GM12878 (cell line): ENCODE results near the gene TLCD5. TPM values are rescaled to one million over a fixed set of nuclear protein-coding genes. Genes with fewer than 3 reads are reported as not detected.

Source experiments
- EGR1 ChIP-seq, 2 experiments: IDR thresholded peaks; 1 replicate in 1 of 2; 2 replicates in 1 of 2; pipeline ENCODE4 v1.6.1; 2011 to 2012; ENCODE audit warnings: low read depth in 2 of 2, low read length in 2 of 2, borderline replicate concordance in 1 of 2, mild to moderate bottlenecking in 1 of 2, moderate library complexity in 1 of 2
- KDM1A ChIP-seq: fragments of 200-600 bp; sonication (generic); IDR thresholded peaks from 2 replicates; pipeline ENCODE4 v1.6.1; 2016; ENCODE audit warnings: borderline replicate concordance
- SMAD5 ChIP-seq: IDR thresholded peaks from 2 replicates; pipeline ENCODE4 v1.6.1; 2016; ENCODE audit warnings: antibody characterized with exemption, low read depth
- STAT3 ChIP-seq: IDR thresholded peaks from 2 replicates; pipeline ENCODE4 v1.6.1; 2011; ENCODE audit warnings: low read depth, low read length, improper control_type of control experiment
- YBX1 ChIP-seq: fragments of 450-650 bp; IDR thresholded peaks from 2 replicates; pipeline ENCODE4 v1.6.1; 2016; ENCODE audit warnings: antibody characterized with exemption
- ZNF274 ChIP-seq: IDR thresholded peaks from one replicate; pipeline ENCODE4 v1.8.0; 2011; ENCODE audit not compliant: insufficient read length, insufficient read depth
- polyA plus RNA-seq, 11 experiments: library from polyadenylated mRNA; depleted of rRNA in 4 of 11; unstranded in 6 of 11; stranded (reverse) in 5 of 11; fragments of >200 nt; fragmentation: Nextera tagmentation in 4 of 11; fragmentation: Illumina TruSeq in 1 of 11; extraction: Ambion mirVana in 4 of 11; extraction: Trizol in 1 of 11; gene quantifications; 1 replicate in 1 of 11; 2 replicates in 10 of 11; pipeline versions ENCODE4 v1.2.1 to v1.2.3, GENCODE V29; 2011 to 2016; ENCODE audit warnings: inconsistent platforms in 2 of 11, missing spikeins in 2 of 11, low read depth in 1 of 11
- total RNA-seq, 4 experiments: library from RNA; depleted of rRNA in 3 of 4; stranded (reverse); fragments of >200 nt in 3 of 4; fragmentation: Illumina TruSeq in 1 of 4; extraction: Trizol in 1 of 4; gene quantifications; 2 replicates each; pipeline versions ENCODE4 v1.2.1 to v1.2.3, GENCODE V29; 2013 to 2021
- TF ChIP-seq, protein P1 (sequence below): fragments of 450-650 bp; conservative IDR thresholded peaks from 2 replicates; pipeline ENCODE4 v1.6.1; 2017; ENCODE audit warnings: mild to moderate bottlenecking, moderate library complexity
- TF ChIP-seq, protein P2 (sequence below): fragments of 450-650 bp; IDR thresholded peaks from 2 replicates; pipeline ENCODE4 v1.6.1; 2017; ENCODE audit warnings: mild to moderate bottlenecking, moderate library complexity
- TF ChIP-seq, protein P3 (sequence below): fragments of 450-650 bp; IDR thresholded peaks from 2 replicates; pipeline ENCODE4 v1.6.1; 2017; ENCODE audit warnings: antibody characterized with exemption, mild to moderate bottlenecking, moderate library complexity
- TF ChIP-seq, protein P4 (sequence below): IDR thresholded peaks from 2 replicates; pipeline ENCODE4 v1.6.1; 2012; ENCODE audit warnings: mild to moderate bottlenecking, low read depth, low read length
- TF ChIP-seq, protein P5 (sequence below): fragments of 150-350 bp; IDR thresholded peaks from 2 replicates; pipeline ENCODE4 v1.6.1; 2014; ENCODE audit warnings: mild to moderate bottlenecking, low read depth, low read length
- TF ChIP-seq, protein P6 (sequence below): fragments of 450-650 bp; IDR thresholded peaks from 2 replicates; pipeline ENCODE4 v1.6.1; 2017; ENCODE audit warnings: borderline replicate concordance

TLCD5 gene
- total and polyA plus RNA-seq, 10 of the 15 experiments (the other 5 are each of a cell fraction or from before 2014, with no cell fraction given): 2.4 to 13.3 (median 3.2) TPM

DNA sequence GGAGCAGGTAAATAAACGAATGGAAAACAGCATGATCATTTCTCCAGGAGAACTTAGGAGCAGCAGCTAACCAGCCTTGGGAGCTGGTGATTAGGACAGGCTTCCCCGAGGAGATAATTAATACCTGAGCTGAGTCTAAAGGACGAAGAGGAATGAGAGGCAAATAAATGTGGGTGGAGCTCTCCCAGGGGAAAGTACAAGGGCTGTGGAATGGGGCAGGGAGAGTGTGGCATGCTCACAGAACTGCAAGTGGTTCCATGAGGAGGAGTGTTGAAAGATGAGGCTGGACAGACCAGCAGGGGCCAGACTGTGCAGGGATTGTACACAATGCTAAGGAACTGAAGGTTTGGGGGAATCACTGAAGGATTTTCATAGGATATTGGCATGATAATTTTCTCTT is 14.2 kb upstream of the TLCD5 start (continued):
- TF ChIP-seq, protein P1, sequence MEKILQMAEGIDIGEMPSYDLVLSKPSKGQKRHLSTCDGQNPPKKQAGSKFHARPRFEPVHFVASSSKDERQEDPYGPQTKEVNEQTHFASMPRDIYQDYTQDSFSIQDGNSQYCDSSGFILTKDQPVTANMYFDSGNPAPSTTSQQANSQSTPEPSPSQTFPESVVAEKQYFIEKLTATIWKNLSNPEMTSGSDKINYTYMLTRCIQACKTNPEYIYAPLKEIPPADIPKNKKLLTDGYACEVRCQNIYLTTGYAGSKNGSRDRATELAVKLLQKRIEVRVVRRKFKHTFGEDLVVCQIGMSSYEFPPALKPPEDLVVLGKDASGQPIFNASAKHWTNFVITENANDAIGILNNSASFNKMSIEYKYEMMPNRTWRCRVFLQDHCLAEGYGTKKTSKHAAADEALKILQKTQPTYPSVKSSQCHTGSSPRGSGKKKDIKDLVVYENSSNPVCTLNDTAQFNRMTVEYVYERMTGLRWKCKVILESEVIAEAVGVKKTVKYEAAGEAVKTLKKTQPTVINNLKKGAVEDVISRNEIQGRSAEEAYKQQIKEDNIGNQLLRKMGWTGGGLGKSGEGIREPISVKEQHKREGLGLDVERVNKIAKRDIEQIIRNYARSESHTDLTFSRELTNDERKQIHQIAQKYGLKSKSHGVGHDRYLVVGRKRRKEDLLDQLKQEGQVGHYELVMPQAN: no peak
- TF ChIP-seq, protein P2, sequence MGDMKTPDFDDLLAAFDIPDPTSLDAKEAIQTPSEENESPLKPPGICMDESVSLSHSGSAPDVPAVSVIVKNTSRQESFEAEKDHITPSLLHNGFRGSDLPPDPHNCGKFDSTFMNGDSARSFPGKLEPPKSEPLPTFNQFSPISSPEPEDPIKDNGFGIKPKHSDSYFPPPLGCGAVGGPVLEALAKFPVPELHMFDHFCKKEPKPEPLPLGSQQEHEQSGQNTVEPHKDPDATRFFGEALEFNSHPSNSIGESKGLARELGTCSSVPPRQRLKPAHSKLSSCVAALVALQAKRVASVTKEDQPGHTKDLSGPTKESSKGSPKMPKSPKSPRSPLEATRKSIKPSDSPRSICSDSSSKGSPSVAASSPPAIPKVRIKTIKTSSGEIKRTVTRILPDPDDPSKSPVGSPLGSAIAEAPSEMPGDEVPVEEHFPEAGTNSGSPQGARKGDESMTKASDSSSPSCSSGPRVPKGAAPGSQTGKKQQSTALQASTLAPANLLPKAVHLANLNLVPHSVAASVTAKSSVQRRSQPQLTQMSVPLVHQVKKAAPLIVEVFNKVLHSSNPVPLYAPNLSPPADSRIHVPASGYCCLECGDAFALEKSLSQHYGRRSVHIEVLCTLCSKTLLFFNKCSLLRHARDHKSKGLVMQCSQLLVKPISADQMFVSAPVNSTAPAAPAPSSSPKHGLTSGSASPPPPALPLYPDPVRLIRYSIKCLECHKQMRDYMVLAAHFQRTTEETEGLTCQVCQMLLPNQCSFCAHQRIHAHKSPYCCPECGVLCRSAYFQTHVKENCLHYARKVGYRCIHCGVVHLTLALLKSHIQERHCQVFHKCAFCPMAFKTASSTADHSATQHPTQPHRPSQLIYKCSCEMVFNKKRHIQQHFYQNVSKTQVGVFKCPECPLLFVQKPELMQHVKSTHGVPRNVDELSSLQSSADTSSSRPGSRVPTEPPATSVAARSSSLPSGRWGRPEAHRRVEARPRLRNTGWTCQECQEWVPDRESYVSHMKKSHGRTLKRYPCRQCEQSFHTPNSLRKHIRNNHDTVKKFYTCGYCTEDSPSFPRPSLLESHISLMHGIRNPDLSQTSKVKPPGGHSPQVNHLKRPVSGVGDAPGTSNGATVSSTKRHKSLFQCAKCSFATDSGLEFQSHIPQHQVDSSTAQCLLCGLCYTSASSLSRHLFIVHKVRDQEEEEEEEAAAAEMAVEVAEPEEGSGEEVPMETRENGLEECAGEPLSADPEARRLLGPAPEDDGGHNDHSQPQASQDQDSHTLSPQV: no peak
- TF ChIP-seq EGR1 (IDR thresholded peaks at IDR 0.05; ENCODE audit: borderline replicate concordance in 1 of 2, low read depth in 2 of 2, low read length in 2 of 2) (no peak), STAT3 (no peak), KDM1A (no peak), ZNF274 (no peak), YBX1 (no peak), SMAD5 (no peak)
- TF ChIP-seq, protein P3, sequence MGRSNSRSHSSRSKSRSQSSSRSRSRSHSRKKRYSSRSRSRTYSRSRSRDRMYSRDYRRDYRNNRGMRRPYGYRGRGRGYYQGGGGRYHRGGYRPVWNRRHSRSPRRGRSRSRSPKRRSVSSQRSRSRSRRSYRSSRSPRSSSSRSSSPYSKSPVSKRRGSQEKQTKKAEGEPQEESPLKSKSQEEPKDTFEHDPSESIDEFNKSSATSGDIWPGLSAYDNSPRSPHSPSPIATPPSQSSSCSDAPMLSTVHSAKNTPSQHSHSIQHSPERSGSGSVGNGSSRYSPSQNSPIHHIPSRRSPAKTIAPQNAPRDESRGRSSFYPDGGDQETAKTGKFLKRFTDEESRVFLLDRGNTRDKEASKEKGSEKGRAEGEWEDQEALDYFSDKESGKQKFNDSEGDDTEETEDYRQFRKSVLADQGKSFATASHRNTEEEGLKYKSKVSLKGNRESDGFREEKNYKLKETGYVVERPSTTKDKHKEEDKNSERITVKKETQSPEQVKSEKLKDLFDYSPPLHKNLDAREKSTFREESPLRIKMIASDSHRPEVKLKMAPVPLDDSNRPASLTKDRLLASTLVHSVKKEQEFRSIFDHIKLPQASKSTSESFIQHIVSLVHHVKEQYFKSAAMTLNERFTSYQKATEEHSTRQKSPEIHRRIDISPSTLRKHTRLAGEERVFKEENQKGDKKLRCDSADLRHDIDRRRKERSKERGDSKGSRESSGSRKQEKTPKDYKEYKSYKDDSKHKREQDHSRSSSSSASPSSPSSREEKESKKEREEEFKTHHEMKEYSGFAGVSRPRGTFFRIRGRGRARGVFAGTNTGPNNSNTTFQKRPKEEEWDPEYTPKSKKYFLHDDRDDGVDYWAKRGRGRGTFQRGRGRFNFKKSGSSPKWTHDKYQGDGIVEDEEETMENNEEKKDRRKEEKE: no peak
- TF ChIP-seq, protein P4, sequence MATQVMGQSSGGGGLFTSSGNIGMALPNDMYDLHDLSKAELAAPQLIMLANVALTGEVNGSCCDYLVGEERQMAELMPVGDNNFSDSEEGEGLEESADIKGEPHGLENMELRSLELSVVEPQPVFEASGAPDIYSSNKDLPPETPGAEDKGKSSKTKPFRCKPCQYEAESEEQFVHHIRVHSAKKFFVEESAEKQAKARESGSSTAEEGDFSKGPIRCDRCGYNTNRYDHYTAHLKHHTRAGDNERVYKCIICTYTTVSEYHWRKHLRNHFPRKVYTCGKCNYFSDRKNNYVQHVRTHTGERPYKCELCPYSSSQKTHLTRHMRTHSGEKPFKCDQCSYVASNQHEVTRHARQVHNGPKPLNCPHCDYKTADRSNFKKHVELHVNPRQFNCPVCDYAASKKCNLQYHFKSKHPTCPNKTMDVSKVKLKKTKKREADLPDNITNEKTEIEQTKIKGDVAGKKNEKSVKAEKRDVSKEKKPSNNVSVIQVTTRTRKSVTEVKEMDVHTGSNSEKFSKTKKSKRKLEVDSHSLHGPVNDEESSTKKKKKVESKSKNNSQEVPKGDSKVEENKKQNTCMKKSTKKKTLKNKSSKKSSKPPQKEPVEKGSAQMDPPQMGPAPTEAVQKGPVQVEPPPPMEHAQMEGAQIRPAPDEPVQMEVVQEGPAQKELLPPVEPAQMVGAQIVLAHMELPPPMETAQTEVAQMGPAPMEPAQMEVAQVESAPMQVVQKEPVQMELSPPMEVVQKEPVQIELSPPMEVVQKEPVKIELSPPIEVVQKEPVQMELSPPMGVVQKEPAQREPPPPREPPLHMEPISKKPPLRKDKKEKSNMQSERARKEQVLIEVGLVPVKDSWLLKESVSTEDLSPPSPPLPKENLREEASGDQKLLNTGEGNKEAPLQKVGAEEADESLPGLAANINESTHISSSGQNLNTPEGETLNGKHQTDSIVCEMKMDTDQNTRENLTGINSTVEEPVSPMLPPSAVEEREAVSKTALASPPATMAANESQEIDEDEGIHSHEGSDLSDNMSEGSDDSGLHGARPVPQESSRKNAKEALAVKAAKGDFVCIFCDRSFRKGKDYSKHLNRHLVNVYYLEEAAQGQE: no peak
- TF ChIP-seq, protein P5, sequence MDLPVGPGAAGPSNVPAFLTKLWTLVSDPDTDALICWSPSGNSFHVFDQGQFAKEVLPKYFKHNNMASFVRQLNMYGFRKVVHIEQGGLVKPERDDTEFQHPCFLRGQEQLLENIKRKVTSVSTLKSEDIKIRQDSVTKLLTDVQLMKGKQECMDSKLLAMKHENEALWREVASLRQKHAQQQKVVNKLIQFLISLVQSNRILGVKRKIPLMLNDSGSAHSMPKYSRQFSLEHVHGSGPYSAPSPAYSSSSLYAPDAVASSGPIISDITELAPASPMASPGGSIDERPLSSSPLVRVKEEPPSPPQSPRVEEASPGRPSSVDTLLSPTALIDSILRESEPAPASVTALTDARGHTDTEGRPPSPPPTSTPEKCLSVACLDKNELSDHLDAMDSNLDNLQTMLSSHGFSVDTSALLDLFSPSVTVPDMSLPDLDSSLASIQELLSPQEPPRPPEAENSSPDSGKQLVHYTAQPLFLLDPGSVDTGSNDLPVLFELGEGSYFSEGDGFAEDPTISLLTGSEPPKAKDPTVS: no peak
- TF ChIP-seq, protein P6, sequence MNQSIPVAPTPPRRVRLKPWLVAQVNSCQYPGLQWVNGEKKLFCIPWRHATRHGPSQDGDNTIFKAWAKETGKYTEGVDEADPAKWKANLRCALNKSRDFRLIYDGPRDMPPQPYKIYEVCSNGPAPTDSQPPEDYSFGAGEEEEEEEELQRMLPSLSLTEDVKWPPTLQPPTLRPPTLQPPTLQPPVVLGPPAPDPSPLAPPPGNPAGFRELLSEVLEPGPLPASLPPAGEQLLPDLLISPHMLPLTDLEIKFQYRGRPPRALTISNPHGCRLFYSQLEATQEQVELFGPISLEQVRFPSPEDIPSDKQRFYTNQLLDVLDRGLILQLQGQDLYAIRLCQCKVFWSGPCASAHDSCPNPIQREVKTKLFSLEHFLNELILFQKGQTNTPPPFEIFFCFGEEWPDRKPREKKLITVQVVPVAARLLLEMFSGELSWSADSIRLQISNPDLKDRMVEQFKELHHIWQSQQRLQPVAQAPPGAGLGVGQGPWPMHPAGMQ: no peak
